Sciatic nerve (tissue), 2 donors: Measurements from ENCODE around the gene ZNF121. TPM values are rescaled to one million over a fixed set of nuclear protein-coding genes. Genes with fewer than 3 reads are reported as not detected.
"Not testable (repeated sequence)": the region's sequence is repeated elsewhere in the genome, so short reads cannot be mapped to it uniquely, and the experiment has no call there.

Experiments used
- ATAC-seq: fragments of 200-7000 bp; cut with Tn5 transposase; one replicate; pipeline ENCODE4 v1.9.1; 2020; ENCODE audit warnings: mild to moderate bottlenecking, moderate library complexity
- DNase-seq: peaks from one replicate; pipeline ENCODE4 v3.0.0-alpha.2; 2020; ENCODE audit warnings: low spot score
- intact Hi-C: fragments of 100-400 bp; cut with DNase I; formaldehyde crosslinking; loops from one replicate; pipeline ENCODE4 v1.14.2; 2022
- total RNA-seq: library from RNA; stranded (reverse); fragmentation: NEBNext Ultra II Directional; extraction: Animal tissue kit (Norgen Biotek cat#: 25700); gene quantifications from one replicate; pipeline ENCODE4 v1.2.1, GENCODE V29; 2021
- donor health status: DM: no; HTN: no; CAD: no.
- donor health status: DM: no; HTN: no; CAD: no.

The ZNF121 gene
- total RNA-seq, 1 donor from 2014 or later: 31.8 TPM

- ATAC-seq, intact Hi-C loops: not testable (repeated sequence)
These were observed 43.0 kb downstream of the ZNF121 start for GRCh38 chr19:9541281-9541680.

GRCh38 chr19:9539921-9540320, 44.4 kb downstream of the ZNF121 start:
- ATAC-seq, intact Hi-C loops, DNase-seq: not testable (repeated sequence)

More at GRCh38 chr19:9541281-9541680, 43.0 kb downstream of the ZNF121 start:
- DNase-seq: not testable (repeated sequence)

- DNase-seq, ATAC-seq, intact Hi-C loops: not testable (repeated sequence)
These were observed 45.1 kb downstream of the ZNF121 start for GRCh38 chr19:9539201-9539600.

GRCh38 chr19:9538183-9539058, 45.9 kb downstream of the ZNF121 start, which contains the start of gene ZNF426:
ZNF426 (minus strand) TSS chr19:9538645; CDS start chr19:9536232, 2,413 bp downstream.
- ATAC-seq (peak; percentile 99), DNase-seq (peak; percentile 91)
- intact Hi-C loops: no loop called here

GRCh38 chr19:9535934-9536333, 48.4 kb downstream of the ZNF121 start:
- intact Hi-C loops: no loop called here
- ATAC-seq (no peak), DNase-seq (no peak)

GRCh38 chr19:9531933-9532332, 52.4 kb downstream of the ZNF121 start:
- ATAC-seq (no peak), DNase-seq (no peak)
- intact Hi-C loops: no loop called here

GRCh38 chr19:9528757-9529336, 55.5 kb downstream of the ZNF121 start:
- intact Hi-C loops: no loop called here
- no peak for DNase-seq
- no peak for ATAC-seq

DNA sequence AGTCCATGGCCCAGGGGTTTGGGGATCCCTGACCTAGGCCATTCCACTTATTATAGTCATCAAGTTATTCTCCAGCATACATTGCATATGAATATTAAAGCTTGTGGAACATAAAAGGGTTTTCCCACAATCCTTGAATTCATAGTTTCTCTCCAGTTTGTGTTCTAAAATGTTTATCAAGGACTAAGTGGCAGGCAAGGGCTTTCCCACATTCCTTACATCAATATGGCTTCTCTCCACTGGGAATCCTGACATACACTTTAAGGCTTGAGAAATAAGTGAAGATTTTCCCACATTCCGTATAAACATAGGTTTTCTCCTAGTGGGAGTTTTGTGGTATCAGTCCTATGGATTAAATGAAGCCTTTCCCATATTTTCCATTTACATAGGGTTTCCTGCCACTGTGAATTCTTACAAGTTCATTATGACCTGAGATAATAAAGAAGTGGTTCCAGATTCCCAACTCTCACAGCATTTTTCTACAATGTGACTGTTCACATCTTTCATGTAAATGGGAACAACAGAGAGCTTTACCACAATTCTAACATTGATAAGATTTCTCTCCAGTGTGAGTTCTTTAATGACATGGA, 60.3 kb downstream of the ZNF121 start:
- ATAC-seq: no peak
- DNase-seq: no peak
- intact Hi-C loops: no loop called here

Other genes with a start within 250 kb of the ZNF121 start
- 6.2 TPM for gene ZNF177, start 221.5 kb downstream of the ZNF121 start, total RNA-seq
- 28.0 TPM for gene ZNF266, start 148.9 kb downstream of the ZNF121 start, total RNA-seq
- gene ZNF560, start 85.9 kb downstream of the ZNF121 start, total RNA-seq: not detected
- gene ZNF426, start 45.9 kb downstream of the ZNF121 start, total RNA-seq: 21.6 TPM
- gene ZNF561, start 36.7 kb upstream of the ZNF121 start, total RNA-seq: 33.8 TPM
- 37.4 TPM for gene ZNF562, start 90.6 kb upstream of the ZNF121 start, total RNA-seq
- 27.0 TPM for gene ZNF846, start 184.2 kb upstream of the ZNF121 start, total RNA-seq
- 24.9 TPM for gene FBXL12, start 234.6 kb upstream of the ZNF121 start, total RNA-seq
- gene UBL5, start 243.4 kb upstream of the ZNF121 start, total RNA-seq: 206 TPM